ENCODE measurements around the gene ZFYVE19. TPM values are rescaled to one million over a fixed set of nuclear protein-coding genes. Genes with fewer than 3 reads are reported as not detected.
A peak's percentile ranks its signal among the peaks of the same experiment; 100 is the strongest.

Gene ZFYVE19
- polyA plus RNA-seq, 3 donors = 8.2 to 62.9 (median 10.3) TPM

- H3K4me3 ChIP-seq (replicated peaks in 1 of 3; ENCODE audit: low read depth in 2 of 3, low read length in 3 of 3) = no peak overlapping the region
Measured at GRCh38 chr15:40771242-40771641, 35.6 kb upstream of the ZFYVE19 start.

GRCh38 chr15:40772014-40772413 is 34.9 kb upstream of the ZFYVE19 start:
- Histone ChIP-seq H3K9me3 (replicated peaks in 1 of 2; ENCODE audit: control insufficient read depth in 1 of 2, insufficient read depth in 1 of 2, low read length in 2 of 2) (no peaks in the 10 kb centered on the region), H3K36me3 (replicated peaks in 1 of 2; ENCODE audit: control insufficient read depth in 1 of 2, insufficient read depth in 2 of 2, low read length in 2 of 2) (peaks cover 54 to 76% of the 10 kb centered on the region in 2 donors), H2AFZ (ENCODE audit: insufficient read depth, low read depth, low read length, poor library complexity, severe bottlenecking) (no peak overlapping the region), H3K9ac (ENCODE audit: insufficient read depth, low read length, poor library complexity, severe bottlenecking) (no peak overlapping the region), H3K4me3 (replicated peaks in 1 of 3; ENCODE audit: low read depth in 2 of 3, low read length in 3 of 3) (no peak overlapping the region), H3K4me2 (replicated peaks; ENCODE audit: extremely low read depth, low read length, poor library complexity, severe bottlenecking) (no peak overlapping the region), H3K27me3 (ENCODE audit: control insufficient read depth in 2 of 2, insufficient read depth in 2 of 2, low read length in 2 of 2) (no peaks in the 10 kb centered on the region), H3K79me2 (ENCODE audit: insufficient read depth, low read length) (no peaks in the 10 kb centered on the region), H3K27ac (ENCODE audit: low read depth in 1 of 2, low read length in 2 of 2) (no peak overlapping the region), H4K20me1 (ENCODE audit: insufficient read depth, low read length) (no peaks in the 10 kb centered on the region), H3K4me1 (ENCODE audit: control insufficient read depth in 1 of 2, insufficient read depth in 2 of 2, low read length in 2 of 2) (peaks cover 19 to 23% of the 10 kb centered on the region in 2 donors)
- Mint-ChIP-seq H3K4me3 (no peak overlapping the region), H3K27ac (no peak overlapping the region), H3K27me3 (ENCODE audit: low read depth in 3 of 3) (peaks cover 0 to 2% (median 1%) of the 10 kb centered on the region in 3 donors), H3K4me1 (peaks cover 23% of the 10 kb centered on the region), H3K36me3 (peaks cover 64 to 83% of the 10 kb centered on the region in 2 donors), H3K9me3 (no peaks in the 10 kb centered on the region)
- no peak for DNase-seq
- TF ChIP-seq CTCF (IDR thresholded peaks at IDR 0.05) = no peak
- intact Hi-C loops (cut with micrococcal nuclease) = no loop called here
- 96% methylated on average over 8 of the region's 13 CpGs for WGBS (ENCODE audit: insufficient coverage)

More at GRCh38 chr15:40771242-40771641, 35.6 kb upstream of the ZFYVE19 start:
- Histone ChIP-seq H3K9ac (ENCODE audit: insufficient read depth, low read length, poor library complexity, severe bottlenecking) (no peak overlapping the region), H3K4me1 (ENCODE audit: control insufficient read depth in 1 of 2, insufficient read depth in 2 of 2, low read length in 2 of 2) (peaks cover 19 to 23% of the 10 kb centered on the region in 2 donors), H3K79me2 (ENCODE audit: insufficient read depth, low read length) (no peaks in the 10 kb centered on the region), H4K20me1 (ENCODE audit: insufficient read depth, low read length) (no peaks in the 10 kb centered on the region), H3K27ac (ENCODE audit: low read depth in 1 of 2, low read length in 2 of 2) (no peak overlapping the region), H3K4me2 (replicated peaks; ENCODE audit: extremely low read depth, low read length, poor library complexity, severe bottlenecking) (no peak overlapping the region), H2AFZ (ENCODE audit: insufficient read depth, low read depth, low read length, poor library complexity, severe bottlenecking) (no peak overlapping the region), H3K36me3 (replicated peaks in 1 of 2; ENCODE audit: control insufficient read depth in 1 of 2, insufficient read depth in 2 of 2, low read length in 2 of 2) (peaks cover 52 to 75% of the 10 kb centered on the region in 2 donors), H3K9me3 (replicated peaks in 1 of 2; ENCODE audit: control insufficient read depth in 1 of 2, insufficient read depth in 1 of 2, low read length in 2 of 2) (no peaks in the 10 kb centered on the region), H3K27me3 (ENCODE audit: control insufficient read depth in 2 of 2, insufficient read depth in 2 of 2, low read length in 2 of 2) (no peaks in the 10 kb centered on the region)
- H3K36me3 Mint-ChIP-seq = peaks cover 56 to 79% of the 10 kb centered on the region in 2 donors
- no peak overlapping the region for H3K4me3 Mint-ChIP-seq
- no peaks in the 10 kb centered on the region for H3K9me3 Mint-ChIP-seq
- intact Hi-C loops (cut with micrococcal nuclease) = no loop called here
- DNase-seq = no peak
- peaks cover 23% of the 10 kb centered on the region for H3K4me1 Mint-ChIP-seq
- H3K27ac Mint-ChIP-seq = peak overlapping the region in 1 of 7 donors; percentile 28
- 95% methylated on average over 5 of the region's 5 CpGs for WGBS (ENCODE audit: insufficient coverage)
- peaks cover 0 to 2% (median 1%) of the 10 kb centered on the region in 3 donors for H3K27me3 Mint-ChIP-seq (ENCODE audit: low read depth in 3 of 3)
- TF ChIP-seq CTCF (IDR thresholded peaks at IDR 0.05) = no peak

Data from CD14-positive monocyte (primary cell).